Ovary (tissue), 9 donors: ENCODE measurements around the gene GALK2. TPM values are rescaled to one million over a fixed set of nuclear protein-coding genes. Genes with fewer than 3 reads are reported as not detected.
"Not testable (repeated sequence)": the region's sequence is repeated elsewhere in the genome, so short reads cannot be mapped to it uniquely, and the experiment has no call there.

Experiments used
- DNase-seq, 5 donors: peaks; one replicate each; pipeline ENCODE4 v3.0.0-alpha.2; 2019 to 2020
- H3K27ac ChIP-seq, 2 donors: fragments of 200-600 bp; one replicate each; pipeline versions ENCODE4 v1.5.1 to v1.8.0; 2019 to 2022
- H3K27me3 ChIP-seq: fragments of 200-600 bp; one replicate; pipeline ENCODE4 v1.8.0; 2022
- H3K36me3 ChIP-seq: fragments of 200-600 bp; sonication (generic); one replicate; pipeline ENCODE4 v1.5.1; 2019
- H3K4me1 ChIP-seq: one replicate; pipeline ENCODE4 v1.8.1; 2013; ENCODE audit warnings: mild to moderate bottlenecking, moderate library complexity; ENCODE audit not compliant: insufficient read depth
- H3K4me3 ChIP-seq: fragments of 200-600 bp; sonication (generic); one replicate; pipeline ENCODE4 v1.5.1; 2017
- H3K9me3 ChIP-seq, 2 donors: fragments of 200-600 bp in 1 of 2; sonication (generic) in 1 of 2; one replicate each; pipeline versions ENCODE4 v1.5.1 to v1.8.1; 2013 to 2019; ENCODE audit warnings: mild to moderate bottlenecking in 1 of 2, moderate library complexity in 1 of 2
- EP300 ChIP-seq: sonication (generic); formaldehyde crosslinking; IDR thresholded peaks from one replicate; pipeline ENCODE4 v1.6.1; 2017; ENCODE audit warnings: antibody characterized with exemption
- POLR2A ChIP-seq: fragments of 450-650 bp; IDR thresholded peaks from one replicate; pipeline ENCODE4 v1.6.1; 2017; ENCODE audit warnings: antibody characterized with exemption, mild to moderate bottlenecking, moderate library complexity
- WGBS, 3 donors: extraction: QIAGEN DNeasy Blood & Tissue Kit in 1 of 3; methylation state at CpG; one replicate each; pipeline versions ENCODE4 v1.1.5 to v1.1.7; 2013 to 2017; 5-methylcytosine and 5-hydroxymethylcytosine counted together
- intact Hi-C, 4 donors: fragments of 100-400 bp; cut with DNase I; formaldehyde crosslinking; loops; one replicate each; pipeline versions ENCODE4 v1.11.0 to v1.15.1; 2022 to 2023
- polyA plus RNA-seq, 2 donors: library from polyadenylated mRNA; stranded (reverse); fragments of 200-250 nt in 1 of 2; fragments of 350-450 nt in 1 of 2; fragmentation: Illumina TruSeq in 1 of 2; extraction: RNeasy Lipid Tissue Mini Kit (QIAGEN cat#74804) in 1 of 2; gene quantifications; one replicate each; pipeline ENCODE4 v1.2.3, GENCODE V29; 2013 to 2014
- total RNA-seq, 7 donors: library from RNA; depleted of rRNA in 2 of 7; stranded (reverse); fragments of >200 nt in 2 of 7; fragmentation: NEBNext Ultra II Directional in 3 of 7; extraction: Animal tissue kit (Norgen Biotek cat#: 25700) in 3 of 7; gene quantifications; one replicate each; pipeline versions ENCODE4 v1.1.0 to v1.2.4, GENCODE V29; 2016 to 2023
- TF ChIP-seq, protein P1 (sequence below), 3 donors: fragments of 450-650 bp in 2 of 3; fragments of 200-600 bp in 1 of 3; IDR thresholded peaks; one replicate each; pipeline versions ENCODE4 v1.5.1 to v1.8.0; 2016 to 2022; ENCODE audit warnings: antibody characterized with exemption in 3 of 3, mild to moderate bottlenecking in 1 of 3
- donor health status: DM: no; HTN: no; CAD: no; lungs with moderate emphysema.
- donor health status: DM: no; HTN: no; CAD: no.
- donor health status: Bipolar disorder and iron deficiency.
- donor health status: DM: yes; HTN: yes; CAD: no.
- donor health status: DM: no; HTN: no; CAD: no.
- donor health status: DM: yes; HTN: yes; CAD: no.

GALK2 gene
- total and polyA plus RNA-seq, 9 donors, result 14.4 to 49.2 (median 37.9) TPM

DNA sequence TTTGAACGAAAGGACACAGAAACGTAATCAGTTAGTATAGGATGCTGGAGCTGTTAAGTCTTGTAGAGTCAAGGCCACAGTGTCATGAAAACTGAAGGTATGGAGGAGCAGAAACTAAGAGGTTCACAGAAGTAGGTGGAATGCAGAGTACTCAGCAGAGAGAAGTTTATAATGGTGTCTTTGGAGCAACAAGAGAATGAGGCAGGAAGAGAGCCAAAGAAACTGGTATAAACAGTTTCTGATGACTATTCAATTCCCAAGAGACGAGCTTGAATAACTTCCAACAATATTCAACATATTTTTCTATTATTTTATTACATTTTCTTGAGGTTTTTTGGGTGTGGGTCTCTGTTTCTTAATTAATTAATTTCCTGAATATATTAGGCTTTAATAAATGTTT, 29.6 kb downstream of the GALK2 start:
- no peak for DNase-seq
- Histone ChIP-seq H3K9me3 (no peaks in the 10 kb centered on the region), H3K27me3 (no peaks in the 10 kb centered on the region), H3K27ac (no peak overlapping the region), H3K4me1 (peaks cover 3% of the 10 kb centered on the region), H3K4me3 (no peak overlapping the region), H3K36me3 (no peaks in the 10 kb centered on the region)
- WGBS, 3 donors, result 75 to 80% (median 75%) methylated on average over 3 of the region's 3 CpGs
- TF ChIP-seq, protein P1, sequence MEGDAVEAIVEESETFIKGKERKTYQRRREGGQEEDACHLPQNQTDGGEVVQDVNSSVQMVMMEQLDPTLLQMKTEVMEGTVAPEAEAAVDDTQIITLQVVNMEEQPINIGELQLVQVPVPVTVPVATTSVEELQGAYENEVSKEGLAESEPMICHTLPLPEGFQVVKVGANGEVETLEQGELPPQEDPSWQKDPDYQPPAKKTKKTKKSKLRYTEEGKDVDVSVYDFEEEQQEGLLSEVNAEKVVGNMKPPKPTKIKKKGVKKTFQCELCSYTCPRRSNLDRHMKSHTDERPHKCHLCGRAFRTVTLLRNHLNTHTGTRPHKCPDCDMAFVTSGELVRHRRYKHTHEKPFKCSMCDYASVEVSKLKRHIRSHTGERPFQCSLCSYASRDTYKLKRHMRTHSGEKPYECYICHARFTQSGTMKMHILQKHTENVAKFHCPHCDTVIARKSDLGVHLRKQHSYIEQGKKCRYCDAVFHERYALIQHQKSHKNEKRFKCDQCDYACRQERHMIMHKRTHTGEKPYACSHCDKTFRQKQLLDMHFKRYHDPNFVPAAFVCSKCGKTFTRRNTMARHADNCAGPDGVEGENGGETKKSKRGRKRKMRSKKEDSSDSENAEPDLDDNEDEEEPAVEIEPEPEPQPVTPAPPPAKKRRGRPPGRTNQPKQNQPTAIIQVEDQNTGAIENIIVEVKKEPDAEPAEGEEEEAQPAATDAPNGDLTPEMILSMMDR (IDR thresholded peaks at IDR 0.05), result no peak
- TF ChIP-seq EP300 (no peak), POLR2A (no peak)
- intact Hi-C loops, result no loop called here

GRCh38 chr15:49200347-49200746, 30.3 kb downstream of the GALK2 start:
- Histone ChIP-seq H3K4me3 (no peak overlapping the region), H3K9me3 (no peaks in the 10 kb centered on the region), H3K27ac (no peak overlapping the region), H3K27me3 (no peaks in the 10 kb centered on the region), H3K4me1 (peaks cover 3% of the 10 kb centered on the region), H3K36me3 (no peaks in the 10 kb centered on the region)
- DNase-seq, result no peak
- TF ChIP-seq, protein P1 (IDR thresholded peaks at IDR 0.05), result no peak
- TF ChIP-seq EP300 (no peak), POLR2A (no peak)
- WGBS, 3 donors, result 90 to 93% (median 92%) methylated on average over 3 of the region's 3 CpGs
- intact Hi-C loops, result no loop called here

DNA sequence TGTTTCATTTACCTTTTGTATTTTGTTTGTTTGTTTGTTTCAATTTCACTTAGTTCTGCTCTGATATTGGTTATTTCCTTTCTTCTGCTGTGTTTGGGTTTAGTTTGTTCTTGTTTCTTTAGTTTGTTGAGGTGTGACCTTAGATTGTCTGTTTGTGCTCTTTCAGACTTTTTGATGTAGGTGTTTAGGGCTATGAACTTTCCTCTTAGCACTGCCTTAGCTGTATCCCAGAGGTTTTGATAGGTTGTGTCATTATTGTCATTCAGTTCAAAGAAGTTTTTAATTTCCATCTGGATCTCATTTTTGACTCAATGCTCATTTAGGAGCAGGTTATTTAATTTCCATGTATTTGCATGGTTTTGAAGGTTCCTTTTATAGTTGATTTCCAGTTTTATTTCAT, 38.1 kb downstream of the GALK2 start:
- H3K4me3 ChIP-seq, H3K36me3 ChIP-seq, H3K27me3 ChIP-seq, H3K9me3 ChIP-seq, H3K4me1 ChIP-seq, intact Hi-C loops, DNase-seq, H3K27ac ChIP-seq: not testable (repeated sequence)

- DNase-seq, result no peak
- Histone ChIP-seq H3K4me3 (no peak overlapping the region), H3K9me3 (peaks cover 0 to 3% of the 10 kb centered on the region in 2 donors), H3K27ac (no peak overlapping the region), H3K36me3 (no peaks in the 10 kb centered on the region), H3K4me1 (no peaks in the 10 kb centered on the region), H3K27me3 (no peaks in the 10 kb centered on the region)
- intact Hi-C loops, result no loop called here
- no peak for TF ChIP-seq POLR2A
- TF ChIP-seq, protein P1 (IDR thresholded peaks at IDR 0.05), result no peak
- TF ChIP-seq EP300, result no peak
- WGBS, 3 donors, result 93 to 100% (median 96%) methylated on average over 1 of the region's 1 CpG
These were observed 42.9 kb downstream of the GALK2 start for GRCh38 chr15:49212897-49213296.

GRCh38 chr15:49215768-49216739, 46.0 kb downstream of the GALK2 start:
- TF ChIP-seq EP300 (no peak), POLR2A (no peak)
- Histone ChIP-seq H3K4me3 (no peak overlapping the region), H3K27ac (no peak overlapping the region), H3K36me3 (no peaks in the 10 kb centered on the region), H3K4me1 (no peaks in the 10 kb centered on the region), H3K27me3 (no peaks in the 10 kb centered on the region), H3K9me3 (peaks cover 0 to 3% of the 10 kb centered on the region in 2 donors)
- DNase-seq, result no peak
- intact Hi-C loops, result no loop called here
- 88 to 95% (median 92%) methylated on average over 7 of the region's 7 CpGs for WGBS, 3 donors
